Left kidney (tissue), 2 donors: ENCODE data around the gene YBX2. TPM values are rescaled to one million over a fixed set of nuclear protein-coding genes. Genes with fewer than 3 reads are reported as not detected.

Experiments
- DNase-seq: peaks from one replicate; pipeline ENCODE4 v3.0.0-alpha.2; 2013
- polyA plus RNA-seq: library from polyadenylated mRNA; unstranded; fragments of 120-200 nt; gene quantifications from one replicate; pipeline ENCODE4 v1.2.1, GENCODE V29; 2013; ENCODE audit not compliant: insufficient read length

YBX2 gene
- polyA plus RNA-seq, 1 donor, result 4.1 TPM

DNA sequence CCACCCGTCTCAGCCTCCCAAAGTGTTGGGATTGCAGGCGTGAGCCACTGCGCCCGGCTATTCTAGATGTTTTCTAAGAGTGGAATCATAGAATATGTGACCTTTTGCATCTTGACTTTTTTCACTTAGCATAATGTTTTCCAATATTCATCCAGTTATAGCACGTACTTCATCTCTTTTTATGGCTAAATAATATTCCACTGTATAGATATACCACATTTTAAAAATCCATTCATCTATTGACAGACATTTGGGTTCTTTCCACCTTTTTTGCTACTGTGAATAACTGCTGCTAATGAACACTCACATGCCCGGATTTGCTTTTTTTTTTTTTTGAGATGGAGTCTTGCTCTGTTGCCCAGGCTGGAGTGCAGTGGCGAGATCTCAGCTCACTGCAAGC is 9.7 kb upstream of the YBX2 start:
- no peak for DNase-seq

DNA sequence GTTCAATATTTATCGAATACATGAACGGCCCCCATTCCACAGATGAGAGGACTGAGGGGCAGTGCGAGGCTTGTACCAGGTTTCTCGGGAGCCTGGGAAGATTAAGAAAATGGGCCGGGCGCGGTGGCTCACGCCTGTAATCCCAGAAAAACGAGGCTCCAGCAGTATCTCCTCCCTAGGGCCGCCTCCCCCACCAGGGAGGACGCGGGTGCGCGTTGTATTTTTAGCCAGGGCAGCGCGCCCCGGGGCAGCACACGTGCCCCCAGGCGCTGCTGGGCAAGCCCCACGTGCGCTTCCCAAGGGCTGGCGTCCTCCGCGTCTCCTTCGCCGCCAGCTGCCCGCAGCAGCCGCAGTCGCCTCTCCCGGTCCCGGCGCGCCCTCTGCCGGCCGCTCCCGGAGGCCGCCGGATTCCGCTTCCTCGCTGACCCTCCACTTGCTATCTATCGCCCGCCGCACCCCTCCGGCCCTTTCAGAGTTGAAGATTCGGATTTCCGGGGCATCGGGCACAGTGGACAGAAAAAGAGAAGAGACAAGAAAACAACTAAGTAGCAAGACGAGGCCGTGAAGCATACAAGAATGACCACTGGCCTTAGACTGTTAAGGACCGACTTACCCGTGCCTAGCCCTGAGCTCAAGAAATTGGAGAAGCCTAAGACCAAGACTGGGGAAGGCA is 1.9 kb upstream of the YBX2 start:
- peak; percentile 74 for DNase-seq

DNA sequence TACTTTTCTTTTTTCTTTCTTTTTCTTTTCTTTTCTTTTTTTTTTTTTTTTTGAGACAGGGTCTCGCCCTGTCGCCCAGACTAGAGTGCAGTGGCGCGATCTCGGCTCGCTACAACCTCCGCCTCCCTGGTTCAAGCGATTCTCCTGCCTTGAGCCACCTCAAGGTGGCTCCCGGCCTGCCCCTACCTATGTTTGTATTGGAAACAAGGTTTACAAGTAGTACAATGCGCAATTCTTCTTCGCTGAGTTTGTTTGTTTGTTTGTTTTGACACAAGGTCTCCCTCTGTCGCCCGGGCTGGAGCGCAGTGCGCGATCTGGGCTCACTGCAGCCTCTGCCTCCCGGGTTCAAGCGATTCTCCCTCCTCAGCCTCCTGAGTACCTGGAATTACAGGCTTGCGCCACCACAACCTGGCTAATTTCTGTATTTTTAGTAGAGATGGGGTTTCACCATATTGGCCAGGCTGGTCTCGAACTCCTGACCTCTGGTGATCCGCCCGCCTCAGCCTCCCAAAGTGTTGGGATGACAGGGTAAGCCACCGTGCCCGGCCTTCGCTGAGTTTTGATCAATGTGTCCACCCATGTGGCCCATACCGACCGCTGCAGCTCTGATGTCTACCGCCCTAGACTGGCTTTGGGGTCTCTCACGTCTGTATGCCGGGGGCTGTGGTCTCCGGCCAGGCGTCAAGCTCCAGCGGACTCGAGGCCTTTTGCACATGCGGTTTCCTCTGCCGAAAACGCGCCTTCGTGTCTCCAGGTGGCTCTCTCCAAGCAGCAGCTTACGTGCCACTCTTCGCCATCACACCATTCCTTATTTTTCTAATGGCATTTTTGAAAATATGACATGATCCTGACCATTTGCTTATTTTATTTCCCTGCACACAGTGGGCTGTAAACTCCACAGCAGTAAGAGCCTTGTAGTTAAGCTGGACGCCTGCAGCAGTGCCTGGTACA is 1.1 kb upstream of the YBX2 start:
- DNase-seq, result no peak

DNA sequence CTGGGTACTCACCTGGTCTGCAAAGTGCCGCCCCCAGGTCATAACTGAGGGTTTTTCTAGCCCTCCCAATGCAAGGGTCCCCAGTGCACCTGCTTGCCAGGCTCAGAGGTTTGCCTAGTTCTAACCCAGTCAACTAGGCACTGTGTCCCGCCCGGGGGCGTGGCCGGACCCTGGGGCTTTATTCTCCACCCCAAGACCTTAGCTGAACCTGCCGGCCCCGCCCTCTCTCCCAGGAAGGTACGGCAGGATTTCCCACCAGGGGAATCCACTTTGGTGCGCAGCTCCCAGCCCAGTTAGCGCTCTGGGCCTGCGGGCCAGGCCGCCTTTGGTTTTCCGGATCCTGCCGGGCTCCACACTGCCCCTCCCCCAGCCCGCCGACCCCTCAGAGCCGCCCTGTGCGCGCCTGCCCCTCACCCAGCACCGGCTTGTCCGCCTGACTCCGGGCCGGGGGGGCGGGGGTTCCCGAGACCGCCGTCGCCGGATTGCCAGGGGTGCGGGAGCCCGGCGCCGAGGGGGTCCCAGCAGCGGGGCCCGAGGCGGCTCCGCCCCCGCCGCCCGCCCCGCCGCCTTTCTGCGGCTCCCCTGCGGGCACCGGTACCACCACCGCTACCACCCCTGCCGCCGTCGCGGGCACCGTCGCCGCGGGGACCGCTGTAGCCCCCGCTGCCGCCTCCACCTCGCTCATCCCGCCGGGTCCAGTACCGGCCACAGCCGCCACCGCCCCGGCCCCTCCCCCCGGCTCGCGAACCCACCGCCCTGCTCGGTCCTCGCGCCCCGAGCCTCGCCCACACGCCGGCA is 424 bp downstream of the YBX2 start:
- DNase-seq, result no peak

DNA sequence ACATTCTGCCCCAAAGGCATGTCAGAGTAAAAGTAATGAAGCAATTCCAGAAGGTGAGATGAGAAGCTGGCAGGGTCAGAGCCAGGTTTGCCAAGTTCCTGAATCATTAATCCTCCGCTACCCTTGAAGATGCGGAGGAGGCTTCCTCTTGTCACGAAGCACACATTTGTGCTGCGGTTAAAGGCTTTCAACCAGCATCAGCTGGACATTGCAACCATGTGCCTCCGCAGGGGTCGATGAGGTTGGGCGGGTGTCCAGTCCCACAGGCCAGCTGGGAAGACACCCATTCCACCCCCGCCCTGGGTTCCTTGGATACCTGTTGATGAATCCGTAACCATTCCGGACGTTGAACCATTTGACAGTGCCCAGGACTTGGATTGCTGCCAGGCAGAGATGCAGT is 1.3 kb downstream of the YBX2 start:
- no peak for DNase-seq

DNA sequence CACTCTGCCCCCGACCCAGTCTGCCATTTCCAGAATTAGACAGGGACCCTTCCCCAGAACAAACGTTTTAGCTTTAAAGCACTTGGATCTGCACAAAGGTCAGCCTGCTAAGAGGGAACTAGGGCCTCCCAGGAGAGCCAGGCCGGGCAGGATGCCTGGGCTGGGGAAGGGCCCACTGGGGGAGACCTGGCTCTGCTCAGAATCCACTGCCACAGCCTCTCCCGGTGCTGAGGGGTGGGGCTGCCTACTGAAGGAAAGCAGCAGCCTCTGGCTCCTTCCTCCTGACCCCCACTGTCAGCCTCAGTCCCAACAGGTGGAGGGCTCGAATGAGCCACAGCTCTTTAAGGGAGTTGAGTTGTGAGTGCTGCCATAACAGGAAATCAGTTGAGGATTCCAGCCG is 1.7 kb downstream of the YBX2 start:
- no peak for DNase-seq

DNA sequence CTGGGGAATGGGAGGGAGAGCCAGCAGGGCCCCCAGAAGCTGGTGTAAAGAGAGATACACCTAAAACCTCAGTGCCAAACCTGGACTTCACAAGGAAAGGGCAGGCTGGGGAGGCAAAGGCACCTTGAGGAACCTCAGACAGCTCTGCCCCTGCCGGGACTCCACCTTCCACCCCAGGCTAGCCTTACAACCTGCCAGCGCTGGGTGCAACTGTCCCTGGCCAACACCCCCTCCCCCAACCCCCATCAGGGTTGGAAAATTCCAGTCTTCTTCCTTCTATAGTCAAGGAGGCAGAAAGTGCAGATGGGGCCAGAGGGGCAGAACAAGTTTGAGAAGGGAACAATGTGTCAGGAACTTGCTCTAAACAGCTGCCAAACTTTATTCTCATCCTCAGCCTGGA is 2.2 kb downstream of the YBX2 start:
- DNase-seq, result no peak

DNA sequence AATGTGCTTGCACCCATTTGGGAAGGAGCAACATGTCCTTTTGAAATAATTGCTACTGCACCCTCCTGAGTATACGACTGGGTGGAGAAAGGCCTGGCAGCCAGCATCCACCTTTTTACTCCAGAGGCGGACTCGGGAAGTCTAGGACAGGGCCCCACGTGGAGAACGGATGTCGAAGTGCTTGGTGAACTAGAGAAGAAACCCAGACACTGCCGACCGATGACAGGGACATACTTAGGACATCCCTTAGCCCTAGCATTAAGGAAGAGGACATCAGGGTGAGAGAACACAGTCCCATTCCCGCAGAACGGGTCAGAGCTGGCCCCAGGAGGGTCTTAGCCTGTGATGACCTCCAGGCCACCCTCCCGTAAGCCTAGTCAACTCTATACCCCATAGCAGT is 3.8 kb downstream of the YBX2 start:
- no peak for DNase-seq

DNA sequence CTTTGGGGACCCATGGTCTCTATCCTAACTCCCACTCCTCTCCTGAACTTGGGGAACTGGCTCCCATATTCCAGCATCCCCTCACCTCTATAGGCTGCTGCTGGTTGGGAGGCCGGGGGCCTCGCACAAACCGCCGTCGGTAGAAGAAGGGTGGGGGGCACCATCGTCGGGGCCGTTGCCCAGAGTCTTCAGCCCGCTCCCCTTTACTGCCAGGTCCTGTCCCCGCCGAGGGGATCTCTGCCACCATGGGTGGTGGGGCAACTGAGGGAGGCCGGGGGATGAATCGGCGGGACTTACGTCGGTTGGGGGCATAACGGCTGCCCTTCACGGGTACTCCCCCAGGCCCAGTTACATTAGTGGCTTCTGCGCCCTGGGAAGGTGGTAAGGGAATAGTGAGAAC is 4.3 kb downstream of the YBX2 start:
- DNase-seq, result no peak

DNA sequence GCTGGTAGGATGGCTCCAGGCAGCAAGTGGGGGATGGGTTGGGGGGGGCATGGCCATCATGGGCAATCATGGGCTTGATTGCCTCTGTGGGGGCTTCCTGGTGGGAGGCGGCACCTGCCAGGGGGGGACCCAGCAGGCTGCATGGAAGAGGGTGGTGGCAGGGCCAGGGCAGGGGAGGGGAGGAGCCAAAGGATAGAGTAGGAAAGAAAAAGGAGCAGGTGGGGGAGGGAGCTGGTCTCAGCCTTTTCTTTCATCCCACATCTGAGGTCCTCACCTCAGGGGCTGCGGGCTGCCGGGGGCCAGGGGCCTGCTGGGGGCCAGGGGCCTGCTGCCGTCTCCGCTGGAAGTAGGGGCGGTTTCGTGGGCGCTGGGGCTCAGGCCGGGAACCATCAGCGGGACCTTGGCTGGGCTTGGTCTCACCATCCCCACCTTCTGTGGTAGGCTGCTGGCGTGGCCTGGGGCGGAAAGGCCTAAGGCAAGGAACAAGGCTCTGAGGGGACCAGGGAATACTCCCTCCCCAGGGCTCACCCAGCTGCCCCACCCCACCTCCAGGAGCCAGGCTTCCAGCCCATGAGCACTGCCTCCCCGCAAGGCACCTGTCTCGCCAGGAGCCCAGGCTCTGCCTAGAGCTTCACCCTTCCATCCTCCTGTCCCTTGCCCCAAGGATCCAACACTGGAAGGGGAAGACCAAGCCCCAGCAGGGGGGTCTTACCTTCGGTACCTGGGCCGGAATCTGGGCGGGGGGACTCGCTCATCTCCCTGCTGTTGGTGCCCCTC is 5.0 kb downstream of the YBX2 start:
- DNase-seq, result no peak

DNA sequence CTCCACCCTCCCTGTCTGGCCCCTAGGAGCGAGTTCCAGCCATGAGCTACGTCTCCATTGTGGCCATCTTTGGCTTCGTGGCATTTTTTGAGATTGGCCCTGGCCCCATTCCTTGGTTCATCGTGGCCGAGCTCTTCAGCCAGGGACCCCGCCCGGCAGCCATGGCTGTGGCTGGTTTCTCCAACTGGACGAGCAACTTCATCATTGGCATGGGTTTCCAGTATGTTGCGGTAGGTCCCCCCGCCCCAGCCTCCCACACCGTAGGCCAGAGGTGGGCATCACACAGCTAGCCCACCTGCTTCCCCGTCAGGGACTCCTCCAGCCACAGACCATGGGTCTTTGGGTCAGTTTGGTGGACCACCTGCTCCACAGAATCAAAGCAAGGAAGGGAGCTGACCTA is 8.8 kb downstream of the YBX2 start:
- no peak for DNase-seq

DNA sequence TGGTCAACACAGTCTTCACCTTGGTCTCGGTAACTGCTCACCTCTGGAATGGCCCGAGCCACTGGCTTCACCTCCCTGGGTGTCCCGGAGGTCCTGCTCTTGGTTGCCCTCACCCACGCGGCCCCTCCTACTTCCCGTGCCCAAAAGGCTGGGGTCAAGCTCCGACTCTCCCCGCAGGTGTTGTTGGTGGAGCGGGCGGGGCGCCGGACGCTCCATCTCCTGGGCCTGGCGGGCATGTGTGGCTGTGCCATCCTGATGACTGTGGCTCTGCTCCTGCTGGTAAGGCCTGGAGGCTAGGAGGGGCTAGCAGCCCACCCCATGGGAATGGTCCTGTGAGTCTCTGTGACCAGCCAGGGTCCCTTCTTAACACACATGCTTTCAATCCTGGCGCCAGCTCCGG is 9.5 kb downstream of the YBX2 start:
- no peak for DNase-seq

DNA sequence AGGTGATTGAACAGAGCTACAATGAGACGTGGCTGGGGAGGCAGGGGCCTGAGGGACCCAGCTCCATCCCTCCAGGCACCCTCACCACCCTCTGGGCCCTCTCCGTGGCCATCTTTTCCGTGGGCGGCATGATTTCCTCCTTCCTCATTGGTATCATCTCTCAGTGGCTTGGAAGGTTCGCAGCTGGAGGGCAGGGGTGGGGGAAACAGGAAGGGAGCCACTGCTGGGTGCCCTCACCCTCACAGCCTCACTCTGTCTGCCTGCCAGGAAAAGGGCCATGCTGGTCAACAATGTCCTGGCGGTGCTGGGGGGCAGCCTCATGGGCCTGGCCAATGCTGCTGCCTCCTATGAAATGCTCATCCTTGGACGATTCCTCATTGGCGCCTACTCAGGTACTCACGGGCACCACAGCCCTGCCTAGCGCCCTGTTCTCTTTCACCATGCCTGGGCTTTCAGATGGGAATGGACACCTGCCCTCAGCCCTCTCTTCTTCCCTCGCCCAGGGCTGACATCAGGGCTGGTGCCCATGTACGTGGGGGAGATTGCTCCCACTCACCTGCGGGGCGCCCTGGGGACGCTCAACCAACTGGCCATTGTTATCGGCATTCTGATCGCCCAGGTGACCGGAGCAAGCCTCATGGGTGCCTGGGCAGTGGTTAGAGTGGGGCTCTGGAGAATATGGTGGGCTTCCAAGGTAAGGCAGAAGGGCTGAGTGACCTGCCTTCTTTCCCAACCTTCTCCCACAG is 10.8 kb downstream of the YBX2 start:
- DNase-seq, result no peak

DNA sequence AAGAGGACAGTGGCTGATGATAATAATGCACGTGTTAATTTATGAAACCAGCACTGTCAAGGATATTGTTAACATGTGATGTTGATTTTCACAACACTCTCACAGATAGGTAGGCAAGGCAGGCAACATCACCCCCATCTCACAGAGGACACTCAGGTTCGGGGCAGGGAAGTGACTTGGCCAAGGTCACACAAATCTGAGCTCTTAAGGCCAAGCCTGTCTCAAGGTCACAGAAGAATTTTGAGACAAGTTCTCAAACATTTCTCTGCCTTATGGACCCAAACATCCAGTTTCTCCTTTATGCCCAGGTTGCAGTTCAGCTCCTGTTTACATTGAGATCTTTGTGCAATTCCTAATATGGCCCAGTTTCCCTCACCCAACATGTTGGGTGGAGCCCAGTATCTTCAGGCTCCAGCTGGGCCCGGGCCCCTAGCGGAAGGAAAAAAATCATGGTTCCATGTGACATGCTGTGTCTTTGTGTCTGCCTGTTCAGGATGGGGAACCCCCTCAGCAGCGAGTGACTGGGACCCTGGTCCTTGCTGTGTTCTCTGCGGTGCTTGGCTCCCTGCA is 11.6 kb downstream of the YBX2 start:
- no peak for DNase-seq

DNA sequence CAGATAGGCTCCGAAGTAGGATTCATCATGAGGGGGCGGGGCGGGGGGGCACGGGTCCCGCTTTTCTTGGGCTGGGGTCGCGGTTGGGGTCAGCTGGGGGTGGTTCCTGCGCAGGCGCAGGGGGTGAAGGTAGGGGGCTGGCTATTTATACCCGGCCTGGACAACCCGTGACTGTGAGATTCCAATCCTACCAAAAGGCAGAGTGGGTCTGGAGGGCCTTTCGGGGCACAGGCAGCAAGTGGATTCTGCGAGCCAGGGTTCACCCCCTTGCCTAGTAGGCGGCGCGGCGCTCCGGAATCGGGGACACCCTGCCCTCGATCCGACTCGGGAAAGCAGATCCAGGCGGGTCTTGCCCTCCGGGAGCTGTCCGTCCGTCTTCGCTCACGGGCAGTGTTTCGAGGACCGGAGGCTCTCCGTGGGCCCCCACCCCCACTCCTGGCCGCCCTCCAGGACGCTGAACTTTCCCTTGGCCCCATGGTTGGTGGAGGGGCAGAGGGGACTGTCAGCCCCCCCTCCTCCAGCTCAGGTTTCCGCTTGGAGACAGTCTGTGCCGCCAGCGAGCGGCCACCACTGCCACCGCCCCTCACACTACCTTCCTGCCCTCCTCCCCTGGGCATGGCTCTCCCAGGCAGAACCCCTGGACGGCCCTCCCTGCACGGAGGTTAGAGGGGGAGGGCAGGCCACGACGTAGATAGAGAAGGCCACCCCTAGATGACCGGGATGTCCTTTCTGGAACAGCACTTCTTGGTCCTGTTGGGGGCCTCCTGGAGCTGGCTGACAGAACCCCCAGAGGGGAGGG is 12.3 kb downstream of the YBX2 start:
- peak; percentile 53 for DNase-seq

DNA sequence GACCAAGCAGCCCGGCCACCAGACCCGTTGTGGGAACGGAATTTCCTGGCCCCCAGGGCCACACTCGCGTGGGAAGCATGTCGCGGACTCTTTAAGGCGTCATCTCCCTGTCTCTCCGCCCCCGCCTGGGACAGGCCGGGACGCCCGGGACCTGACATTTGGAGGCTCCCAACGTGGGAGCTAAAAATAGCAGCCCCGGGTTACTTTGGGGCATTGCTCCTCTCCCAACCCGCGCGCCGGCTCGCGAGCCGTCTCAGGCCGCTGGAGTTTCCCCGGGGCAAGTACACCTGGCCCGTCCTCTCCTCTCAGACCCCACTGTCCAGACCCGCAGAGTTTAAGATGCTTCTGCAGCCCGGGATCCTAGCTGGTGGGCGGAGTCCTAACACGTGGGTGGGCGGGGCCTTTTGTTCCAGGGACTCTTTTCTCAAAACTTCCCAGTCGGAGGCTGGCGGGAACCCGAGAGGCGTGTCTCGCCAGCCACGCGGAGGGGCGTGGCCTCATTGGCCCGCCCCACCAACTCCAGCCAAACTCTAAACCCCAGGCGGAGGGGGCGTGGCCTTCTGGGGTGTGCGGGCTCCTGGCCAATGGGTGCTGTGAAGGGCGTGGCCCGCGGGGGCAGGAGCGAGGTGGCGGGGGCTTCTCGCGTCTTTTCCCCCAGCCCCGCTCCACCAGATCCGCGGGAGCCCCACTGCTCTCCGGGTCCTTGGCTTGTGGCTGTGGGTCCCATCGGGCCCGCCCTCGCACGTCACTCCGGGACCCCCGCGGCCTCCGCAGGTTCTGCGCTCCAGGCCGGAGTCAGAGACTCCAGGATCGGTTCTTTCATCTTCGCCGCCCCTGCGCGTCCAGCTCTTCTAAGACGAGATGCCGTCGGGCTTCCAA is 13.1 kb downstream of the YBX2 start, which contains the start of gene SLC2A4:
SLC2A4 (plus strand) TSS at position 645 of the 879 bp plus-strand sequence; CDS start at position 862, 217 bp downstream.
- DNase-seq, result peak; percentile 97

DNA sequence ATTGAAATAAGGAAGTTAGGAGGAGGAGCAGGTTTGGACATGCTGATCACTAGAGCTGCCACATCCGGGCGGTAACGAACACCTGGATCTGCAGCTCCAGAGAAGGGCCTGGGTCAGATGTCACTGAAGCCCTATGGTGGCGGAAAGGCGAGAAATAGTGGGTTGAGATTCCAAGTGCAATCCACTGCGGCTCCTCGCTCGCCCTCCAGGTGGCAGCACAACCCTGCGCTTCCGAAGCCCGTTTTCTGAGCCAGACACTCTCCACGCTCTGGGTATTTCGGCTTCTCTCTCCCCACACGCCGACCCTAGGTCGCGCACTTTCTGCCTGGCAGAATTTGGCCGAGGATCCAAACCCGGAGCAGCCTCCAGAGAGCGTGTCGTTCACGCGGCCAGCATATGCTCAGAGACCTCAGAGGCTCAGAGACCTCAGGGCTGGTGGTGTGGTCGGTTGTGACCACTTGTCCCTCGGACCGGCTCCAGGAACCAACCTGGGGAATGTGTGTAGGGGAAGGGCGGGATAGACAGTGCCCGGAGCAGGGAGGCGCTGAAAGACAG is 13.8 kb downstream of the YBX2 start:
- DNase-seq, result peak; percentile 80

DNA sequence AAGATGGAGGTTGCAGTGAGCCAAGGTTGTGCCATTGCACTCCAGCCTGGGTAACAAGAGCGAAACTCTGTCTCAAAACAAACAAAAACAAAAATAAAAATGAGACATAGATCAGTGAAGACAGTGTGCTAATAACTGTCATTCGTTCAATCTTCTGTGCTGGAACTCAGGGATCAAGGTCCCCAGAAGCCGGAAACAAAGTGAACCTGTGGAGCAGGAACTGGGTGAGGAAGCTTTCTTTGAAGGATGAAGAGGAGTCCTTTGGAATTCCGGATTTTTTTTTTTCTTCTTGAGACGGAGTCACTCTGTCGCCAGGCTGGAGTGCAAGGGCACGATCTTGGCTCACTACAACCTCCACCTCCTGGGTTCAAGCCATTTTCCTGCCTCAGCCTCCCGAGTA is 15.0 kb downstream of the YBX2 start:
- no peak for DNase-seq
